CD4-positive, alpha-beta T cell treated with Interleukin-6 for 4 hours (primary cell): ENCODE data around the gene SRD5A3.
A peak's percentile ranks its signal among the peaks of the same experiment; 100 is the strongest.

Experiments used
- DNase-seq: peaks from one replicate; pipeline ENCODE4 v3.0.0-alpha.2; 2020; ENCODE audit warnings: mixed read lengths

The SRD5A3 gene

DNA sequence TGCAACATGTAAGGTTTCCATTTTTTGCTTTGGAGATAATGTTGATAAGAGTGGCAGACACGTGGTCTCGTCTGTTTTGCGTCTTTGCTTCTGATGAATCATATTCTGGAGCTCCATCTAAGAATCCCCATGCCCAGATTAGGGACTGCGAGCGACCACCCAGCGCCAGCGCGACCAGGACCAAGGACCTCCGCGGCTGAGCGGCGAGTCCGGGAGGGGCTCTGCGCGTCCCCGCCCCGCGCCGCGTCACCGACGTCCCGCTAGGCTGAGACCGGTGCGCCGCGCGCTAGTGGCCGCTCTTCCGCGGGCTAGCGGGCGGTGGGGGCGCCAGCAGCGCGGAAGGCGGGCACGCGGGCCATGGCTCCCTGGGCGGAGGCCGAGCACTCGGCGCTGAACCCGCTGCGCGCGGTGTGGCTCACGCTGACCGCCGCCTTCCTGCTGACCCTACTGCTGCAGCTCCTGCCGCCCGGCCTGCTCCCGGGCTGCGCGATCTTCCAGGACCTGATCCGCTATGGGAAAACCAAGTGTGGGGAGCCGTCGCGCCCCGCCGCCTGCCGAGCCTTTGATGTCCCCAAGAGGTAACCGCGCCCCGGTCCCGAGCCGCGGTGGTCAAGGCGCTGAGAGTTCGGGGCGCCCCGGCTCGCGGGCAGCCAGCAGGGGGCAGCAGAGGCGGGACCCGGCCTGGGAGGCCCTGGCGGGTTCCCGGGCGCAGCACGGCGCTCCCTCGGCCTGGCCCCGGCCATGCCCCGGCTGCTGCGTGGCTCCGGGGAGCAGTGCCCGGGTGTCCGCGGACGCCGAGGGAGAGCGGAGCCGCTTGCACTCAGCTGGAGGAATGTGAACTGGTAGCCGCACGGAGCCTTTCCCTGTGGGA, at the start of gene SRD5A3:
Gene SRD5A3 (plus strand): TSS at position 263 of the 871 bp plus-strand sequence. CDS start 95 bp downstream, at position 358.
- DNase-seq, result peak; percentile 83

DNA sequence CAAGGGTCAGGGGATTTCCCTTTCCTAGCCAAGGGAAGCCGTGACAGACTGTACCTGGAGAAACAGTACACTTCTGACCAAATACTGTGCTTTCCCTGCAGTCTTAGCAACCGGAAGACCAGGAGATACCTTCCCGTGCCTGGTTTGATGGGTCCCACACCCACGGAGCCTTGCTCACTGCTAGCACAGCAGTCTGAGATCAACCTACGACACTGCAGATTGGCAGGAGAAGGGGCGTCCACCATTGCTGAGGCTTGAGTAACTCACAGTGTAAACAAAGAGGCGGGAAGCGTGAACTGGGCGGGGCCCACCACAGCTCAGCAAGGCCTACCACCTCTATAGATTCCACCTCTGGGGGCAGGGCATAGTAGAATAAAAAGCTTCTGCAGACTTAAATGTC, 48.7 kb upstream of the SRD5A3 start:
- DNase-seq, result no peak

DNA sequence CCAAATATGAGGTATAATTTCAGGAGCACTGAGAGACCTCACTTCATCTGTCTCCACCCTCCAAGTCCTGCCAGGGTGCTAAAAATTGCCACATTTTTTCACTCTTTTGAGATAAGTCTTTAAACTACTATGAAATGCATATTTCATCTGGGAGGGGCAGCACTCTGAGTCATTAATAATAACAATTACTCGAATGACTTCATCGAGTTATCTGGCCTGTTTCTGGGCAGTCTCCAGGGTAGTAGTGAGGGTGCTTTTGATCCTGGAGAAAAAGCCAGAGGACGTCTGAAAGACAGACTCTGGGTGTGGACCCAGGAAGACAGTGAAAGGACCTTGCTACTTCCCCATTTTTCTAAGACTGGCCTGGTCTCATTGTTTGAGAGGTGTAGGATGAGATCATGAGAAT, 42.3 kb upstream of the SRD5A3 start:
- DNase-seq, result no peak

DNA sequence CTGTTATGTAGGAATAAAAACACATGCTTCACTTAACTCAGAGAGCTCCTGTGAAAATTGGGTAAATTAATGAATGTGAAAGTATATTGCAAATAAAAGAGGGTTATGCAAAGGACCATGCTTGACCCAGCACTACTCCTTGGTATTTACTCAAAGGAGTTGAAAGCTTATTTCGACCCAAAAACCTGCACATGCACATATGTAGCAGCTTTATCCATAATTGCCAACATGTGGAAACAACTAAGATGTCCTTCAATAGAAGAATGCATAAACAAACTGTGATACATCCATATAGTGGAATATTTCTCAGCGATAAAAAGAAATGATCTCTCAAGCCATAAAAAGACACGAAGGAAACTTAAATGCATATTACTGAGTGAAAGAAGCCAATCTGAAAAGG, 41.7 kb upstream of the SRD5A3 start:
- no peak for DNase-seq

DNA sequence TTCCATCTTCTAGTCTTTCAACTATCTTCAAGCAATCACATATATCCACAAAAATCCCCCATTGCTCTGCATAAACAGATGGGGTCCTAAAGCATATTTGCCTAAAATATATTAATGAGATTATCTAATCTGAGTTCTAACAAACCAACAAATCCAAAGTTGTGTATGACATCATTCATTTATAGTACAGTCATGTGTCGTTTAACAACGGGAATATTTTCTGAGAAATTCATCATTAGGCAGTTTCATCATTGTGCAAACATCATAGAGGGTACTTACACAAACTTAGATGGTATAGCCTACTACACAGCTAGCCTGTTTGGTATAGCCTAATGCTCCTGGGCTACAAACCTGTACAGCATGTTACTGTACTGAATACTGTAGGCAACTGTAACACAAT, 38.0 kb upstream of the SRD5A3 start:
- no peak for DNase-seq

DNA sequence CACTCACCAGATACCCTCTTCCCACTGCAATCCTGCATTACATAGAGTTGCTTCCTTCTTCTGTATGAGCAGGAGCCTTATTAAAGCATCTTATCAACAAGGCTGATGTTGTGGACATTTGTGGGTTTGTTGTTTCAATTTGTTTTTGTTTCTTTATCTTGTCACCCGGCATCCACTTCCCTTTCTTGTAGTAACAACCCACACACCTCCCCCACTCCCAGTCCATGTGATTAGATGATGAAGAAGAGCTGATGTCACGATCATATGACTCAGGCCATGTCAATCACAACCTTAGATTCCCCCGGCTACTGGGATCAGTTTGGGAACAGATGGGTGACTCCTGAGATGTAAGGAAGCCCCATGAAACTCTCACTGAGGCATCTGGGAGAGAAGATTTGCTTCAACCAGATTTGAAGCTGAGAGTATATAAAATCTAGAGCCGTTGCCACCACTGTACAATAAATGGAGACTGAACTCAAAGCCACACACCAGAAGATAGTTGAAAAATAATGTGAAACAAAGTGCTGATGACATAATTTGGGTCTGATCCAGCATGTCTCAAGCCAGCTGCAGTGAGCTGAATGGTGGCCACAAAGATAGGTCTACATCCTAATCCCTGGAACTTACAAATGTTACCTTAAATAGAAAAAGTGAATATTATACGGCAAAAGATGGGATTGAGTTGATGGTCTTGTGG, 34.1 kb upstream of the SRD5A3 start:
- no peak for DNase-seq

DNA sequence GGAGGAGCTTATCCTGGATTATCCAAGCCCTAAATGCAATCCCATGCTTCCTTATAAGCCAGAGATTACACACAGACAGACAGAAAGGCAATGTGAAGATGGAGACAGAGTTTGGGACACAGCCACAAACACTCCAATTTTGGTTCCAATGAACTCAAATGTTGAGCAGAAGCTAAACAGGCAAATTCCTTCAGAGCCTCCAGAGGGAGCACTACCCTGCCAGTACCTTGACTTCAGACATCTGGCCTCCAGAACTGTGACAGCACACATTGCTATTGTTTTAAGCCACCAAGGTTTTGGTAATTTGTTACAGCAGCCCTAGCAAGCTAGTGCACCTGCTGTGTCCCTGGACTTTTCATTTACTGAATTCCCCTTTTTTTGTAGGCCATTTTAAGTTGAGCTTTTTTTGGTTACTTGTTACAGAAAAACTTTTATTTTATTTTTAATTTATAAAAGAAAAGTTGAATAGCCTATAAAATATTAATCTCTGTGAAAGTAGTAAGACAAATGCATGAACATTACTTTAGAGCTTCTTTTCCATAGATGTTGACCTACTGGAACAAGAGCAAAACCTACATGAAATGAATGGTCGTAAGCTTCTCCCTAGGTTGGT, 33.4 kb upstream of the SRD5A3 start:
- DNase-seq, result peak; percentile 45

DNA sequence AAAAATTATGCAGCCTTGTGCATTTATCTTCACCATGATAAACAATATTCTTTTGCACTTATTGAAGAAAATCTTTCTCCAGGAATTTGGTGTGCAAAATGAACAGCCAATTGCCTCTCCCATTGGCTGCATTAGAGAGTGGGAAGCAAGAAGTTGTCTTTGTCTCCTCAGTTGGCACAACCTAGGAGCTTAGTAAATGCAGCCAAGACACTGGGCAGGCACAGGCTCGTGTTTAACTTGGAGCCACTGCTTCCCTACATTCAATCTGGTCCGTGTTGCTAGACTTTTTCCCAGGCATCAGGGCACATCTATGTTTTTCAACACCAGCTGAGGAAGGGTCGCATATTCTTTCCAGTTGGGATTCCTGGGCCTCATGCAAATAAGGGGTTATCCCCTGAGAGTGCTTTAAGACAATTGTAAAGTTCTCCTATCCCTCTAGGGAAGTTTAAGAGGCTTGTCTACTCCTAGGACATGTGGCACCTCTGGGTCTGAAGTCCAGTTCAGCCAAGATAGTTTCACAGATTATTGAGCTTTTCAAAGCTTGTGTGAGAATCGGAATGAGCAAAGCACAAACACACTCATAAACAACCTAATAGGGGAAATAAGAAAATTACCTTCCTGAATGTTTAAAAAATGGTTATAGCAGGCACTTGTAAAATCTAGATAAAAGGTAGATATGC, 31.8 kb upstream of the SRD5A3 start:
- no peak for DNase-seq

DNA sequence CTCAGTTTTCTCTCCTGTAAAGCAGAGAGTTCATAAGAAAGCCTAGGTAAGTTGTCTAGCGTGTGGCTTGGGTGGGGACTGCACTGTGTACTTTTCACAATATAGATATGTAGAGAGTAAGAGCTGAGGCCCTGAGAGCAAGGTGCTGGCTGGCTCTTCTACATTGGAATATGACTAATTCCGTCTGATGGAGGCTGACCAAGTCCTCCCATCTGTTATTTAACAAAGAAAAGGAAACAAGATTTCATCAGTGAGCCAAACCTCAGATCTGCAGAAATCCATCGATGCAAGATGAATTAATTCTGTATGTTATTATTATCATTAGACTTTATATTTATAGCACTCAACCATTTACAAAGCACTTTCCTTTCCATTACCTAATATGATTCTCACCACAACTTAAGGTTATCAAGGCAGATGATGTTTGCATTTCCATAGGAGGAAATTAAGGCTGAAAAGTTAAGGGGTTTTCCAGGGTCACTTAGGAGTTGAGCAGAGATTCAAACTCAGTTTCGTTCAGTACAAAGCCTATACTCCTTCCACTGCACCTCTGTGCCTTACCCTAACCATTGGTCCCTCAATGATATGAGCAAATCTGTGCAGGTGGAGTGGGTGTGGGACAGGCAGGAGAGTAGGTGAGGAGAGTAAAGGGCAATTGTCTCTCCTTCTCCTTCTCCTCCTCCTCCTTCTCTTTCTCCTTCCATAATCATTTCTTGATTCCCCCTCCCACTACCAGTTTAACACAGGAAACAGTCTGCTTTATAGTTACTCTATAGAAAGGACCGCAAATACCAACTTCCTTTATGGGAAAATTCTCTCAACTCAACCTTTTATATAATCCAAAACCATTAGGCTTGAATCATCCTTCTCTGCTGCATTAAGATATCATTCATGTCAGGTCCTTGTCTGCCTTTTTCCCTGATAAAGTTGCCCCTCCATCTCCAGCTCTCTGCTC, 27.6 kb upstream of the SRD5A3 start:
- DNase-seq, result no peak

DNA sequence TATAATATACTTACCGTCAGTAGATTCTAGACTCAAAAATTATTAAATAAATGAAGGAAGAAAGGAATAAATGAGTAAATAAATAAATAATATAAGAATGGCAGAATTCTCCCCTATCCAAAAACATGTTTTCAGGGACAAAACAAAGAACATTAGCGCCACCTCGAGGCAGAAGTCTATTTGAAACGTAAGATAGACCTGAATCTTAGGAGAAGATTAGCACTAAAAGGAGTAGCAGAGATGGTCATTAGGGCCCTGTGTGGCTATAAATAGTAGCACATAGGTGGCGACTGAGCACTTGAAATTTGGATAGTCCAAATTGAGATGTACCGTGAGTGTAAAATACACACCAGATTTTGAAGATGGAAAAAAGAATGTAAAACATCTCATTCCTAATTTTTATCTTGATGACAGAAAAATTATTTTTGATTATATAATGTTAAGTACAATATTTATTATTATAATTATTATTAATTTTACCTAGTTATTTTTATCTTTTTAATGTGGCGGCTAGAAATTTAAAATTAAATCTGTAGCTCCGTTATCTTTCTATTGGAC, 24.3 kb upstream of the SRD5A3 start:
- peak; percentile 51 for DNase-seq

DNA sequence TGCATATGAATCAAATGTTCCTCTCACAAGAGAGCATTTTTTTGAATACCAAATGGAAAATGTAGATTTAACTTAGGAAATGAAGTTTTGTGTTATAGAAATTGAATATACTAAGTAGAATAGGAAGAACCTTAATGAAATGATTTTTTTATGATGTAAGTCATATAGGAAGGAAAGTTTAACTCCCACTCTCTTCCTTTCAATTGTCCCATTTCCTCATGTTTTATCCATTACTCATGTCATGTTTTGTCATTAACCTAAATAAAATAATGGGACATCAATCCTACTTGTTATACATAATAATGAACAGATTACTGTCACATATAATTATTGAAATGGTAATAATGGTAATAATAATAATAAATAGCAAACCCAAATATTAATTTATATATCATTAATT, 22.7 kb upstream of the SRD5A3 start:
- DNase-seq, result no peak

DNA sequence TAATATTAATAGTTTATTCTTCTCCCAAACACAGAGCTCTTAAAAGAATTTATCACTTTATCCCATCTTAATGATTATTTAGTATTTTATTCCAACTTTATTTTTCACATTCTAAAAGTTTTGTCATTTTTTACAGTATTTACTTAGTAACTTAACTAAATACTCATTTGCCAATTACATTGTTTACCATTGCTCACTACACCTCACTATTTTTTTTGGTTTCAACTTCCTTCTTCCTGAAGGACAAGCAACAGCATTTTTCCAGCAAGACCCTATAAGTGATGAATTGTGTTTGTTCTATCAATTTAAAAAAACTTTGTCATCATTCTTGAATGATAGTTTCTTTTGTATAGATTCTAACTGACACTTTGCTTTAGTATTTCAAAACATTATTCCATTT, 19.4 kb upstream of the SRD5A3 start:
- no peak for DNase-seq

DNA sequence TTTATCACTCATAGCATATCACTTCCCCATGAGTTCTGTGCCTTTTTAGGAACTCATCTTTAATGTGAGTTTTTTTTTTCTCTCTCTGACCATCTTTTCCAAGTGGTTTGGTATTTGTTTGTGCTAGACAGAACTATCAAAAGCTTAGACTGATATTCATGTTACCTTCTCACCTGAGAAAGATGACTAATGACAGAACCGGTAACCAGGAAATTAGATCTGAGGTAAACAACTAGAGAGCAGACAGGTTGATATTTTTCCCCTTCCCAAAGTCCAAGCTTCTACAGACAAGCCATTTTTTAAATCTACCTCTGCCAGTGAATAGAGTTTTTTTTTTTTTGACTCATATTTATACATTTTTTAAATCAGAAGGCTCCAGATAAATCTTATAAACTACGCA, 17.0 kb upstream of the SRD5A3 start:
- no peak for DNase-seq

DNA sequence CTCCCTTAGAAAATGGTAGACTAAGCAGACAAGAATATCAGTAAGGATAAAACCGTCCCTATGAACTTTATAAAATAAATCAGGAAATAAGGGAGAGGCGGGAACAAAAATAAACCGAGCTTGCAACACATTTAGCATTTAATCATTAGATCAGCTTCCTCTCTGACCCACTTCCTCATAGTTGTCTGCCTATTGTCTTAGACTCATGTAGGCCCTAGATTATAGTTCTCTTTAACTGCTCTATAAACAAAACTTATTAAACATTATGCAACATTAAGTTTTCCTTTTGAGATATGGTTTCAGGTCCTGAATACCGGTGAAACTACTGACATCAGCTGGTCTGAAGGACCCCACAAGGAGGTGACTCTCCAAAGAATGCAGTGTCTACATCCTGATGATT, 15.8 kb upstream of the SRD5A3 start:
- DNase-seq, result no peak

DNA sequence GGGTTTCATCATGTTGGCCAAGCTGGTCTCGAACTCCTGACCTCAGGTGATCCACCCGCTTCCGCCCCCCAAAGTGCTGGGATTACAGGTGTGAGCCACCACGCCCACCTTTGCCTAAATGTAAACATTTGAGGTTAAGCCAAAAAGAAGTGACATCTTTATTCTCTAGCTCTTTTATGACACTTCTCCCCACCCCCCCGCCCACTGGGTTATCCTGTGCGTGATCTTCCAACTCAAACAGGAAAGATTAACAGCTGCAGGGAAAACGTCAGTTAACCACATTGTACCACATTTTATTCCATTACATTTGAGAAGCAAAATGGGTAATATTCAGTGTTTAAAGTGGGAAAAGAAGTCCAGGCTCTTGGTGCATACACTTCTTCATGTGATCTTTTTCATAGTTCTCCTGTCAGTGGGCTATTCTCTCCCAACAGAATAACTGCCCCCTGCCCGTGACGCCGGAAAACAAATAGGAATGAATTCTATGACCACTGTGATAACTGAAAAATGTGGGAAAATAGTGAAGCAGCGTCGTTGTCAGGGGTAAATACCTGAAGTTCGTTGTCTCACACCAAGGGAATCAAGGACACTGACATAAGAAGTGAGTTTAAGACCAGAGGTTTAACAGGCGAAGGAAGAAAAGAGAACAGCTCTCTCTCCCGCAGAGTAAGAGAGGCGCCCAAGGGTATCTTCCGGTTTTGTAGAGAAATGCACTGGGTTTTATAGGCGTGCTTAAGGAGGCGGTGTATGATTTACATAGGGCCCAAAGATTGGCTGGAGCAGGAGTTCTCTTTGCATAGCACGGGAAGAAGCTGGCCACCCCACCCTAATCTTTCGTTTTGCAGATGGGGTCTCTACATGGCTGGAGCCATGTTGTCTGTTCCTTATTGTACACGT, 9.7 kb upstream of the SRD5A3 start:
- DNase-seq, result no peak

DNA sequence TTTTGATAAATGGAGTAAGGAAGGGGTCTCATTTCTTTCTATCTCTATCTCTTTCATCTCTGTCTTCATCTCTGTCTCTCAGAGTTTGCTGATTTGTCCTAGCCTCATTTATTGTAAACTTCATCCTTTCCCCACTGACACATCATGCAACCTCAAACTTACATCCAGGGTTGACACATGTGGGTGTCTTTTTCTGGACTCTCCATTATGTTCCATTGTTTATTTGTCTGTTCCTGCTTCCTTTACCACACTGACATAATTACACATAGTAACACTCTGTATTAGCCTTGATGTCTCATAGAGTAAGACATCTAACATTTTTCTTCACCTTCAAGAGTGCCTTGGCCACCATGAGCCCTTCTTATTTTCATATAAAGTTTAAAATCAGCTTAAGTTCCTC, 8.1 kb upstream of the SRD5A3 start:
- DNase-seq, result no peak

DNA sequence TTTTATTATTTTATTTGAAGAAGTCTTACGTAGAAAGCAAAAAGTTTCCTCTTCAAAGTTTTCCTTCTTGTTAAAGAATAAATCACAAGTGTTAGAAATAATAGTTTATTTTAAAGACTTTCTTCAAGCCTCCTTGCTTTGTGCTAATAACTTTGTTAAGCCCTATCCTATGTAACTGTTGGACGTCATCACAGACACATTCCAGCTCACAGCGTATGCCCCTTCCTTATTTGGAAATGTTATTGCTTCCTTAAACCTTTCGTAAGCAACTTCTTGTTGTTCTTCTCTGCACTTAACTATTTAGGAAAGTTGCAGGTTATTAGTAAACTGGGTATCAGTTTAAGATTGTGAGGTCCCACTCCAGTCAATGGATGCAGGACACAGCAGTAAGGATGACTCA, 7.6 kb upstream of the SRD5A3 start:
- no peak for DNase-seq

DNA sequence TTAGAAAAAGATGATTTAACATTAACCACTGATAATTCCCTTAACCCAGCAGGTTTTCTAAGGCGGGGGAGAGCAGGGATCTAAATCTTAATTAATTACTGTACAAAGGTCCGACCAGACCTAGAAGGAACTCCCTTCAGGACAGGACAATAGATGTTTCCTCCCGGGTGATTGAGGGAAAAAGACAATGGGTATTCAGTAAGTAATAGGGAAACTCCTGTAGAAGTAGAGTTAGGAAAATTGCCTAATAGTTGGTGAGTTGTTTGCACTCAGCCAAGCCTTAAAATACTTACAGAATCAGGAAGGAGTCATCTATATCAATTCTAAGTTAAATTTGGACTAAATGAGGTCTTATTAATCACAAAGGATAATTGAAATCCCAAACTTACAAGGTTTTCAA, 5.8 kb upstream of the SRD5A3 start:
- DNase-seq, result no peak

DNA sequence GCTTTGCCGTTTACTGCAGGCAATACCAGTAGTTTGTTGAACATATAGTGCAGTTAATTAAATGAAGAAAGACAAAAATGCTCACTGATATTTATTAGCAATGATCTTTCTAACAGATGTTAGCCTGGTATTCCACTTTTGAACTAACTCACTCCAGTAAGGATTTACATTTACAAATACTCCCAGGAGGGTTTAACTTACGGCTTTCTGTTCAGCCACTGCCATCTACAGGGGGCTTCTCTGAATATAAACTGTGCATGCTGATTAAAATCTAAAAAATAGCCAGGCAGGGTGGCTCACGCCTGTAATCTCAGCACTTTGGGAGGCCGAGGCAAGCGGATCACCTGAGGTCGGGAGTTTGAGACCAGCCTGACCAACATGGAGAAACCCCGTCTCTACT, 2.2 kb upstream of the SRD5A3 start:
- DNase-seq, result no peak

DNA sequence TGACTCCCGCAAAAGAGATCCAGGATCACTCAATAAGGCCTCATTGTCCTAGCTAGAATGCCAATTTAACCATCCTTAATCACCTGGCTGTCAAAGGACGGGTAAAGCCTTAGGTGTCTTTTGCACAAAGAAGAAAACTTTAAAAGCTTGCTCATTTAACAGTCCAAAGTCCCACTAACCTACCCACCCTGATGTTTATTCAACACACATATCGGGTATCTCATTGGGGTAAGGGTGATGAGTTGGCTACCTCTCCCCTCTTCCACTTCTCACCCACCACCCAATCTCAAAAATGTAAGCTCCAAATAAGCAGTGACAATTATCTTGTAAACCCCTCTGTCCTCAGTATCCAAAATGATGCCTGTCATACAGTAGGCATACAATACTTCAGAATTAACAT, 988 bp upstream of the SRD5A3 start:
- no peak for DNase-seq

DNA sequence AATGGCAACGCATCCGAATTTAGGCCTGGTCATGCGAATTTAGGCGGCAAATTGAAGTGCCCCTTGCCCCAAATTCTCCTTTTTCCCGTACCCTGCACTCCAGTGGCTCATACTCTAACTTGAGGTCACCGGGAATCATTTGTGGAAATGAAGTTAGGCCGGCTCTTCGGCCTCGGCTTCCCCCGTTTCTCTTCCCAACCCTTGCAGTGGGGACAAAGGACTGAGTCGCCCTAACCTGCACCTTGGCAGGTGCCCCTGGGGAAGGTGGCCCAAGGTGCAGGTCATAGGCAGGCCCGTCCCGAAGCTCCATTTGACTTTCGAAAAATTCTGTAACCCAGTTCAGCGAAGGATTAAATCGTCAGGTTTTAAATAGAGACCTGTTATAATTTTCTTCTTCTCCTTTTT, 811 bp downstream of the SRD5A3 start:
- DNase-seq, result no peak
